HG02678 (cell line): ENCODE measurements around the gene FOXP4.

ENCODE experiments used
- ATAC-seq: cut with Tn5 transposase; IDR thresholded peaks from one replicate; pipeline ENCODE4 v1.9.1; 2021; ENCODE audit warnings: mild to moderate bottlenecking, moderate library complexity; ENCODE audit not compliant: unreplicated experiment

FOXP4 gene

GRCh38 chr6:41622206-41622988 is 76.2 kb downstream of the FOXP4 start:
- ATAC-seq: no peak

GRCh38 chr6:41623330-41623729 is 77.1 kb downstream of the FOXP4 start:
- no peak for ATAC-seq

GRCh38 chr6:41624621-41625380 is 78.6 kb downstream of the FOXP4 start:
- ATAC-seq: no peak

- no peak for ATAC-seq
These were observed 79.3 kb downstream of the FOXP4 start for GRCh38 chr6:41625442-41625841.

- ATAC-seq: no peak
These were observed 79.8 kb downstream of the FOXP4 start for GRCh38 chr6:41626022-41626421.

- ATAC-seq: no peak
These were observed 80.7 kb downstream of the FOXP4 start for GRCh38 chr6:41626917-41627316.

- no peak for ATAC-seq
These were observed 82.9 kb downstream of the FOXP4 start for GRCh38 chr6:41629128-41629527.

GRCh38 chr6:41630069-41630468 is 83.9 kb downstream of the FOXP4 start:
- ATAC-seq: no peak

GRCh38 chr6:41630946-41631345 is 84.8 kb downstream of the FOXP4 start:
- ATAC-seq: no peak

- no peak for ATAC-seq
These were observed 87.0 kb downstream of the FOXP4 start for GRCh38 chr6:41633056-41633634.

- ATAC-seq: no peak
These were observed 88.5 kb downstream of the FOXP4 start for GRCh38 chr6:41634657-41635056.

GRCh38 chr6:41635365-41635764 is 89.2 kb downstream of the FOXP4 start:
- ATAC-seq: no peak

- ATAC-seq: no peak
These were observed 90.6 kb downstream of the FOXP4 start for GRCh38 chr6:41636833-41637193.

GRCh38 chr6:41637194-41638001 is 91.2 kb downstream of the FOXP4 start:
- ATAC-seq: no peak

- no peak for ATAC-seq
These were observed 92.1 kb downstream of the FOXP4 start, which contains the start of gene MDFI for GRCh38 chr6:41638002-41638934. Gene MDFI, plus strand, starts transcription at chr6:41638468. Its CDS starts 282 bp downstream, at chr6:41638750.

GRCh38 chr6:41638935-41639808 is 93.0 kb downstream of the FOXP4 start:
- no peak for ATAC-seq

- ATAC-seq: no peak
These were observed 93.7 kb downstream of the FOXP4 start for GRCh38 chr6:41639809-41640371.

GRCh38 chr6:41640426-41640825 is 94.2 kb downstream of the FOXP4 start:
- ATAC-seq: no peak
